Inferior parietal cortex (tissue), 1 donor: ENCODE results near the gene DNER.

Source experiments
- DNase-seq: peaks from one replicate; pipeline ENCODE4 v3.0.0-alpha.2; 2016; ENCODE audit errors: extremely low spot score

DNER gene

GRCh38 chr2:229672021-229672420 lies 42.3 kb downstream of the DNER start:
- DNase-seq: no peak

GRCh38 chr2:229669841-229670240 lies 44.5 kb downstream of the DNER start:
- no peak for DNase-seq

GRCh38 chr2:229666811-229667210 lies 47.5 kb downstream of the DNER start:
- no peak for DNase-seq

GRCh38 chr2:229665158-229665557 lies 49.2 kb downstream of the DNER start:
- DNase-seq: no peak

- DNase-seq: no peak
These were observed 52.9 kb downstream of the DNER start for GRCh38 chr2:229661478-229661877.

GRCh38 chr2:229660951-229661350 lies 53.4 kb downstream of the DNER start:
- DNase-seq: no peak

- no peak for DNase-seq
These were observed 54.0 kb downstream of the DNER start for GRCh38 chr2:229660391-229660790.

GRCh38 chr2:229658004-229658403 lies 56.4 kb downstream of the DNER start:
- no peak for DNase-seq

- DNase-seq: no peak
These were observed 59.9 kb downstream of the DNER start for GRCh38 chr2:229654437-229654836.

GRCh38 chr2:229653531-229653930 lies 60.8 kb downstream of the DNER start:
- DNase-seq: no peak

GRCh38 chr2:229652796-229653195 lies 61.6 kb downstream of the DNER start:
- DNase-seq: no peak

- DNase-seq: no peak
These were observed 63.5 kb downstream of the DNER start for GRCh38 chr2:229650901-229651300.

- no peak for DNase-seq
These were observed 64.3 kb downstream of the DNER start for GRCh38 chr2:229650059-229650458.

- DNase-seq: no peak
These were observed 68.1 kb downstream of the DNER start for GRCh38 chr2:229646186-229646723.

- no peak for DNase-seq
These were observed 72.0 kb downstream of the DNER start for GRCh38 chr2:229642371-229642770.

GRCh38 chr2:229641676-229642075 lies 72.7 kb downstream of the DNER start:
- no peak for DNase-seq

- DNase-seq: no peak
These were observed 73.7 kb downstream of the DNER start for GRCh38 chr2:229640636-229641035.

- no peak for DNase-seq
These were observed 77.8 kb downstream of the DNER start for GRCh38 chr2:229636571-229636970.

GRCh38 chr2:229635371-229635680 lies 79.0 kb downstream of the DNER start:
- DNase-seq: no peak

GRCh38 chr2:229634601-229635370 lies 79.6 kb downstream of the DNER start:
- peak; percentile 58 for DNase-seq

GRCh38 chr2:229633556-229633955 lies 80.8 kb downstream of the DNER start:
- DNase-seq: no peak

- no peak for DNase-seq
These were observed 85.3 kb downstream of the DNER start for GRCh38 chr2:229629039-229629438.

GRCh38 chr2:229627728-229628127 lies 86.6 kb downstream of the DNER start:
- no peak for DNase-seq
